Stimulated activated CD8-positive, alpha-beta memory T cell treated with anti-CD3 and anti-CD28 coated beads, Interleukin-12 subunit alpha, Interleukin-12 subunit beta, amount 100 ng/mL, for 24 hours (primary cell): ENCODE data around the gene TAAR8.
"Not testable (repeated sequence)": the region's sequence is repeated elsewhere in the genome, so short reads cannot be mapped to it uniquely, and the experiment has no call there.

Experiments
- DNase-seq: peaks from one replicate; pipeline ENCODE4 v3.0.0-alpha.2; 2020; ENCODE audit errors: extremely low read depth

Gene TAAR8

DNA sequence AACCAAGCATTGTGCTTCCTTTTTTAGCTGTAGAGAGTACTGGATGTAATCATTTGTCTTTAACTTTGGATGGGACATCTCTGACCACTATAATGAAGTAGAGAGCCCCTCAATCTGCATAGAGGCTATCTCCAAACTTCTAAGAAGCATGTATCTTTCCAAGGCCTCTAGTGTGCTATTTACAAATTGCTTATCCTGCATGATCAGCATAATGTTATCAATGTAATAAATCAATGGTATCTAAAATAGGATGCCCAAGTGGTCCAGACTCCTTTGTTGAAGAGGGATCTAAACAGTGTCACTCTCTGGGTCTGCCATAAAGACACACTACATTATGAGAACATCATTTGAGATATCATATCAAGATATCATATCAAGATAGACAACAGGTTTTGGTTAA, 7.6 kb upstream of the TAAR8 start:
- no peak for DNase-seq

DNA sequence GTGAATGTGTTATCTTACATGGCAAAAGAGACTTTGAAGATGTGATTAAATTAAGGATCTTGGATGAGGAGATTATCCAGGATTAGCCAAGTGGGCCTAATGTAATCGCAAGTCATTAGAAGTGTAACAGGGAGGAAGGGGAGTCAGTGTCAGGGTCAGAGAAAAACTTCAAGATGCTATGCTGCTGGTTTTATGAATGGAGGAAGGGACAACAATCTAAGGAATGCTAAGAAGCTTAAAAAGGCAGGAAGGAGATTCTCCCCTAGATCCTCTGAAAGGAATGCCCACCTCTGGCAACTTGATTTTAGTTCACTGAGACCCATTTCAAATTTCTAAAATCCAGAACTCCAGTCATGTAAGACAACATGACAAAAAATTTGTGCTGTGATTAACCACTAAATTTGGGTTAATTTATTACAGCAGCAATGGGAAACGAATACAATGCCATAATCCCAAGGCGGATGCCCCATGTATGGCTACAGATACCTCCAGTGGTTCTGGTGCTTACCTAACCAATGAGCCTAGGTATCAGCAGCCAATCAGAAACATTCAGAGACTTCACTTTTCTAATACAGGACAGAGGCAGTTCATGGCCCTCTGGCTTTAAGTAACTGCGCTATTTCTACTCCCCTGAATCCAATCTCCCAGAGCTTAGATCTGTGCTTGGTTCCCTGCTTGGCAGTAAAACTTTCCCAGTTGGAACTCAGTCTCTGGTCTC, 3.6 kb upstream of the TAAR8 start:
- DNase-seq: no peak

DNA sequence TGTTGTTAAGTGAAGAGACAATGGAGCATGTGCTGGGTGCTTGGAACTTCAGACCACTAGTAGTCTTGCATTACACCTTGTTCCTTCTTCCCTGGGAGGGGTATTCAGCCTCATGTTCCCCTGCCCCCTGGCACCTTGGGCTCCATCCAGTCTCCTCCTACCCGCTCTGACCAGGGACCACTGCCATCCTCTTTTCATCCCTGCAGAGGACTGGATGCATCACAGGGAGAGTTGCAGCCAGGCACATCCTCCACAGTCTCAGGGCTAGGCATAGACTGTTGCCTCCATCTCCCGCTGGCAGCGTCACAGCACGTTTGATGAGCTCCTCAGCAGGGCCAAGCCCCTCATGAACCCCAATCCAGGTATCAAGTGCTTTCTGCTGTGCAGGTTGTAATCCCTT, 1.3 kb upstream of the TAAR8 start:
- DNase-seq: no peak

DNA sequence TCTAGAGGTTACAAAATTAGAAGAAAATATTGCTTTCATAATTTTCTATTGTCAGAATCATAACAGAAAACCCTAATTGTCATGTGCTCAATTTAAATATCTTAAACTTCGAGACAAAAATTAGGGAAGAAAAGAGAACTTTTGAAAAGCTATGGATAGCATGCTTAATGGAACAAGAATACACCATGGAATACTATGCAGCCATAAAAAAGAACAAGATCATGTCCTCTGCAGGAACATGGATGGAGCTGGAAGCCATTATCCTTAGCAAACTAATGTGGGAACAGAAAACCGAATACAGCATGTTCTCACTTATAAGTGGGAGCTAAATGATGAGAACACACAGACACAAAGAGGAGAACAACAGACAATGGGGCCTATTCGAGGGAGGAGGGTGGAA, 7.6 kb downstream of the TAAR8 start:
- DNase-seq: not testable (repeated sequence)

DNA sequence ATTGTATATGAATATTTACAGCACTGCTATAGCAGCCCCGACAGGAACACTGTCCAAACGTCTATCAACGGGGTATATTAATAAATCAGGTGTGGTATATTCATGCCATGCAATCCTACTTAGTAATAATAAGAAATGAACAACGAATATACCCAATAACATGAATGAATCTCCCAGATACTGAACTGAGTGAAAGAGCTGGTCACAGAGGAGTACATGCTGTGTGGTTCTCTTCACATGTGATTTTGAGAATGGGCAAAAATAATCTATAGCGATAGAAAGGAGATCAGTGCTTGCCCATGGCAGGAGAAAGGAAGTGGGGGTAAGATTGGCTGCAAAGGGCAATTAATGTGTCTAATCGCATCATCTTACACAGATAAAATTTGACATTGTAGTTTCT, 13.9 kb downstream of the TAAR8 start:
- no peak for DNase-seq

DNA sequence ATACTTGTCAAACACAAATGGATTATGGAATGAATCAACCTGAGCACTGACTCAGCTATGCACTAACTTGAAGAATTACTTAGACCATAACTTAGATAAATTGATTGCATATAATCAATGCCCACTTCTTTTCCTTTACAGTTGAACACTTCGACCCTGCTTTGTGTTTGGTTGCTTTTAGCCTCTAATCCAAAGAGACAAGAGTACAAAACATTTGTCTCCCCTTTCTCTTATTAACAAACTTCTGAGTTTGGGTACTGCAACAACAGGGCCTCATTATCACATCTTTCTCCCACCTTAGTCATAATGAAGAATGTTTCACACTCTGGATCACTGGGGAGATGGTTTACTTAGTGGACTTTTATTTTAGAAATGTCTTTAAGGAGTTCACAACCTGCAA, 15.1 kb downstream of the TAAR8 start:
- no peak for DNase-seq

DNA sequence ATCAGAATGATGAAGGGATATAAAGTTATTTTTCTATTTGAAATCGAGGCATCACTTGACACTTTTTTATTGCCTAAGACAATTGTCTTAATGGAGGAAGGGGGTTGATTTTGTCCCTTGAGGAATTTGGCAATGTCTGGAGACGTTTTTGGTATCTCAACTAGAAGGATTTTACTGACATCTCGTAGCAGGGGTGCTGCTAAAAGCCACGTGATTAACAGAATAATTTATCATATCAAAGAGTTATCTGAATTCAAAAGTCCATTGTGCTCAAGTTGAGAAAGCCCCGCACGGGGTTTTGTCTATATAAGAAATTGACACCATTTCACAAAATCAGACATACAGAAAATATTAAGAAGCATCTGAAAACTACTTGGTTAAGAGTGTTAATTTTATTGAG, 16.1 kb downstream of the TAAR8 start:
- DNase-seq: no peak

DNA sequence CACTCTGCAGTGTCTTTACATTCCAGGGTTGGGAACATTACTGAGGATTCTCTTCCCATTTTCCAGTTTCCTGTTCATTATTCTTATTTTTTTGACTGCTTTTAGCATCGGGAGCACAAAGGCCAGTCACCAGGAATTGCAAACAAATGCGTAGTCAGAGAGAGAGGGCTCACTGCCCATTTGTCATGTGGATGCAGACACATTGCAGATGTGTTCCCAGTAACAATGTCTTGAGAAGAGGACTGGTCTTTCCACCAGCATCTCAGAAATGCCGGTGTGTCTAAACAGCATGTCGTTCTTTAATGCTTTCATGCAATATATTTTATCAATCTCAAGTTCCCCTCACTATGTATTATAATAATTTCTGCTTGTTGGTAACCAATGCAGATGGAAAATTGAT, 16.7 kb downstream of the TAAR8 start:
- DNase-seq: no peak

DNA sequence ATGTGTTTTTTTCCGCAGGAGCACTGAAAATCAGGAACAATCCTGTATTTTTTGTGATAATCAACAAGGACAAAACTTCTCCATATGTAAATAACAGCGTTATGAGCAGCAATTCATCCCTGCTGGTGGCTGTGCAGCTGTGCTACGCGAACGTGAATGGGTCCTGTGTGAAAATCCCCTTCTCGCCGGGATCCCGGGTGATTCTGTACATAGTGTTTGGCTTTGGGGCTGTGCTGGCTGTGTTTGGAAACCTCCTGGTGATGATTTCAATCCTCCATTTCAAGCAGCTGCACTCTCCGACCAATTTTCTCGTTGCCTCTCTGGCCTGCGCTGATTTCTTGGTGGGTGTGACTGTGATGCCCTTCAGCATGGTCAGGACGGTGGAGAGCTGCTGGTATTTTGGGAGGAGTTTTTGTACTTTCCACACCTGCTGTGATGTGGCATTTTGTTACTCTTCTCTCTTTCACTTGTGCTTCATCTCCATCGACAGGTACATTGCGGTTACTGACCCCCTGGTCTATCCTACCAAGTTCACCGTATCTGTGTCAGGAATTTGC, 17.8 kb downstream of the TAAR8 start, which contains the start of gene TAAR6:
TAAR6 (plus strand) TSS at position 102 of the 557 bp plus-strand sequence; CDS start at position 102, 0 bp downstream.
- DNase-seq: no peak

DNA sequence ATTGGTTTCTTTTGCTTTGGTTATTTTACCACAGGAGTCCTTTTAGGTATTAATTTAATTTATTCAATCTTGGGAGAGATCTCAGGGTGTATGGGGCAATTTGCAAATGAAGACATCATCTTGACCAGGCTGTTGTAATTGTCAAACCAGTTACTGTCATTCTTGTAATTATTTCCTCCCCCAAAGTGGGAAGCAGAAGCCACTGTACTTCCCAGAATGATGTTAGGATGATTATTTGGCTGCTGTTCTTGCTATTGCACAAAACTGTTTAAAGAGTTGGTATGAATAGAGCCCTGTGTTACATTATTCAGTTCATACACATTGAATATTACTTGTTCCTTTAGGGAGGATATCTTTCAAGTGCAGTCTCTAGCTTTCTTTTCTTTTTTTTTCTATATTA, 19.3 kb downstream of the TAAR8 start:
- DNase-seq: no peak

DNA sequence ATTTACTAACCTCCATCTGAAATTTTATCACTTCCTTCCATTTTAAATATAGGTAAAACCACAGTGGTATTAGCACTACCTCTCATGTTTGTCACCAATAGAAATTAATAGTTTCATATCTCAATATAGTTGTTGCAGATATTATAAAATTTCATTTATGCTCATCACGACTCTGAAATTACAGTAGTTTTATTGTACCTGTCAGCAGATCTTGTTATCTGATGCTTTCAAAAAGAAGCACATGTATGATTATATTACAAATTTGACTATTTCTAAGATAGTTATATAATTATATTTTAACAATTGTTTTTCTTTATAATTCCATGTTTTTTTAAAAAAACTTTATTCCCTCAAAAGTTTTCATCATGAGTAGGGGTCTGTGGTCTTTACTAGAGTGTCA, 32.2 kb downstream of the TAAR8 start:
- no peak for DNase-seq

DNA sequence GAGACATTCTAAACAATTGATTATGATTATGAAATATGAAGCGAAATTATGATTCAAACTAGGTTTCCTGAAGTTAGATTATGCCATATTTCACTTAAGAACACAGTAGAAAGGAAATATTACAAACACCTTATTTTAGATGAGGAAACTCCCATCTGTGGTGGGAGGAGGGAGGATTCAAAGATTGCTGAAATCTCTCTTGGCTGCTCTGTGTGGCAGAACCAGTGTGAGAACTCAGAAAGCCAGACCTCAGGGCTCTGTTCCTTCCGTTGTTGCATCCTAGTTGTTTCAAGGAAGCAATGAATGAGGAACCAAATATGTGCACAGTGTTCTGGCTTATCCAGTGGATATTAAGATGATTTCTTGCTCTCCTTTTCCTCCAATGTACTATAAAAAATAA, 35.0 kb downstream of the TAAR8 start:
- no peak for DNase-seq

DNA sequence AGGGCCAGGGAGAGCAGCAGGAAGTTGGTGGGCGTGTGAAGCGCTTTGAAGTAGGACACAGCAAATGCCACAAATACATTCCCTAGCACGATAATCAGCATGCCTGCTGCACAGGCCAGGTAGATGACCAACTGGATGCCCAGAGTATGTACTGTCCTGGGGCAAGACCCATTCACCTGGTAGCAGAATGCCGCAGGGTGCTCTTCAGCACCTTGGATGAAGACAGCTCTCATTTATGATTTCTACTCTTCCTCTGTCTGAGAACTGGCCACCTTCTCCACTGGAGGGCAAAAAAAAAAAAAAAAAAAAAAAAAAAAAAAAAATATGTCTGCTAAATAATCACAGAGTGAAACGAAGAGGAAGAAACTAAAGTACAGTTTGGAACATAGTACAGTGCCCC, 37.0 kb downstream of the TAAR8 start, which contains the start of gene TAAR5:
TAAR5 (minus strand) TSS at position 288 of the 400 bp plus-strand sequence; CDS start at position 233, 55 bp downstream.
- DNase-seq: no peak

DNA sequence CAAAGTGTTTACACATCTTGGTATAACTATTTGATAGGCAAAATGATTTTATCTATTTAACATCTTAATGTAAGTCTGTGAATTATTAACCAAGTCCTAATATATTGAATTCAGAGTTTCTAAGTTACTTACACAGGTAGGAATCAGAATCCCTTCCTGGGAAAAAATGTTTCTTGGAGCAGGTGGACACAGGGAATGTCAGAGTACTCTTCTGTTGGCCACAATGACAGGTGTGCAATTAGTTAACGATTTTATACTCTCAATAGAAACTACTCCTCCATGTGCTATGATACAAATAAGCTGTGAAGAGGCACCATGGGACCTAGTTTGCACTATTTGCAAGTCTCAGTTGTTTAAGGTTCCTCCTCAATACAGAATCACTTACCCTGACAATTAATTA, 37.9 kb downstream of the TAAR8 start:
- no peak for DNase-seq

DNA sequence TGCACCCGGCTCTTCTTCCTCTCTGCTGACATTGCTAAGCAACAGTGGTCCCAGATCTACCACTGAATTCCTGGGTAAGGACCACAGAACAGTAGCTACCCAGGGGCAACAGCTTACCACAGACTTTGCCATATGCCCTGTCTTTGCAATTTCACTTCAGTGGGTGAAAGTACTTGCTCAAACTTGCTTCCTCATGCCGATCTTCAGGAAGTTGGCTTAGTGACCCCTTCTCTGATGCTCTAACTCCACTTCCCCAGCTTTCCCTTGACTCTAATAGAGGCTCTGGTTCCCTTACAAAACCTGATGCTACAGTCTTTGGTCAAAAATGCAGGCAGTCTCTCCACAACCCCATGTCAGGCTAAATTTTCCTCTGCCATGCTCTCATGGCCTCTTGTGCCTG, 40.4 kb downstream of the TAAR8 start:
- DNase-seq: no peak

DNA sequence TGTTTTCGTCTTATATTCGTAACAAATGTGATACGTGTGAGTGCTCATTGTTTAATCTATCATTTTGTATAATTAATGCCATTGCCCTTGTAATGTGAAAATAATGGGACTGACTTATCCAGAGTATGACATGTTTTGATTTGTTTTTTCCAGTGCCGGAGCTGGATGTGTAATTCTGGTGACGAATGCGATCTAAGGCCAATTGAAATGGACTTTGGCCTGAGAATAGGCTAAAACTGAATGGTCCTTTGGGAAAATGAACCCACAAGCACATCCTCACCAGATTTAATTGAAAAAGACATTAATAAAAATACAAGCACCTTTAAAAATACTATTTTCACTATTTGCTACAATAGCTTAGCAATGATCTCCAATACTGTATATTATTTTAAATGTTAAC, 43.7 kb downstream of the TAAR8 start:
- DNase-seq: no peak

DNA sequence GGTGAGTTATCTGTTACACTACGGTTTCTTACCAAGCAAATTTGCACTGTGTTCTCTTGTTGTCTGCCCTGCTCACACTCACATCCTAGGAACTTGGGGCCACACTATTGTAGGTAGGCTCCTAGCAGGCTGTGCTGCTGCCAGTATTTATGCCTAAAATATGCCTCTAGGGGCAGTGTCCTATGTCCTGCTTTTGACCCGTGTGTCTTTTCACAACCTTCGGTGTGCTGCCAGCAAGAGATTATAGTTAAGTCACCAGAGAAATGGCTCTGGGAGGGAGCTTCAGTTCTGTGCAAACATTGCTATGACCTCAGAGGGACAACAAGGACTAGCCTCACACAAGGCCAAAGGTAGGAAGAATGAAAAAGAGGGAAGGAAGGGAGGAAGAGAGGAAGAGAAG, 46.0 kb downstream of the TAAR8 start:
- DNase-seq: no peak

DNA sequence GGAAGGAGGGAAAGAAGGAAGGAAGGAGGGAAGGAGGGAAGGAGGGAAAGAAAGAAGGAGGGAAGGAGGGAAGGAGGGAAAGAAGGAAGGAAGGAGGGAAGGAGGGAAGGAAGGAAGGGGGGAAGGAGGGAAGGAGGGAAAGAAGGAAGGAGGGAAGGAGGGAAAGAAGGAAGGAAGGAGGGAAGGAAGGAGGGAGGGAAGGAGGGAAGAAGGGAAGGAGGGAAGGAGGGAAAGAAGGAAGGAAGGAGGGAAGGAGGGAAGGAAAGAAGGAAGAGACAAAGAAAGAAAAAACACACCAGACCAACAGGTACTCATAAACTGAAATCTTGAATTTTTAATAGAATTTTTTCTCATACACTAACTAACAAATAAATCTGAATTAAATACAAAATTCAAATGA, 48.4 kb downstream of the TAAR8 start:
- DNase-seq: not testable (repeated sequence)
